ENCODE data around the gene ASAP3.
A peak's percentile ranks its signal among the peaks of the same experiment; 100 is the strongest.

ASAP3 gene

GRCh38 chr1:23527900-23528249 is 43.9 kb upstream of the ASAP3 start:
- Histone ChIP-seq H3K9me3 (ENCODE audit: control insufficient read depth, insufficient read depth, low read depth, low read length) (no peaks in the 10 kb centered on the region), H3K36me3 (ENCODE audit: control insufficient read depth in 2 of 2, insufficient read depth in 1 of 2, low read length in 2 of 2) (peaks cover 0 to 32% of the 10 kb centered on the region in 2 experiments; a peak in 1 of 3 replicates), H3K4me1 (ENCODE audit: control insufficient read depth, insufficient read depth, low read length) (peaks cover 11% of the 10 kb centered on the region), H3K4me3 (ENCODE audit: low read depth, low read length) (no peak overlapping the region), H3K27ac (ENCODE audit: extremely low read depth, low read depth, low read length) (no peak overlapping the region; the same call in 1 of the 2 replicates)
- ChIA-PET CTCF (interaction anchor here (0.5 to 4.5 kb wide), 8 partner anchors 12 to 520 kb away, joined by 3 to 36 read pairs (median 4); no protein-coding TSS in a partner anchor), POLR2A (interaction anchor here (0.9 to 3.6 kb wide), 11 partner anchors 12 to 183 kb away, joined by 3 to 22 read pairs (median 8); partner anchors contain the start of genes ASAP3, HNRNPR, ID3 and RPL11)
- TF ChIP-seq ZBTB44 (tag by site-specific recombination; IDR thresholded peaks at IDR 0.05) (peak; percentile 28; the same call in 1 of the 2 replicates), ZNF248 (tag by site-specific recombination; IDR thresholded peaks at IDR 0.05) (no peak)

GRCh38 chr1:23527366-23527765 is 43.4 kb upstream of the ASAP3 start:
- Histone ChIP-seq H3K9me3 (ENCODE audit: control insufficient read depth, insufficient read depth, low read depth, low read length) (no peaks in the 10 kb centered on the region), H3K4me3 (ENCODE audit: low read depth, low read length) (no peak overlapping the region), H3K27ac (ENCODE audit: extremely low read depth, low read depth, low read length) (no peak overlapping the region), H3K4me1 (ENCODE audit: control insufficient read depth, insufficient read depth, low read length) (peaks cover 11% of the 10 kb centered on the region), H3K36me3 (ENCODE audit: control insufficient read depth in 2 of 2, insufficient read depth in 1 of 2, low read length in 2 of 2) (peaks cover 0 to 37% of the 10 kb centered on the region in 2 experiments; a peak in 1 of 3 replicates)
- CTCF ChIA-PET, result interaction anchor here (0.6 to 4.5 kb wide), 7 partner anchors 12 to 428 kb away, joined by 3 to 36 read pairs (median 4); no protein-coding TSS in a partner anchor
- no peak for TF ChIP-seq ZNF518A (tag by site-specific recombination; conservative IDR thresholded peaks at IDR 0.05; ENCODE audit: low read depth)
- no peak for TF ChIP-seq ZNF692 (tag by site-specific recombination; IDR thresholded peaks at IDR 0.05)
- no peak for TF ChIP-seq ZNF501 (tag by site-specific recombination; IDR thresholded peaks at IDR 0.05)
- no peak for TF ChIP-seq ZNF2 (tag by site-specific recombination; IDR thresholded peaks at IDR 0.05)
- no peak for TF ChIP-seq ZNF777 (tag by site-specific recombination; IDR thresholded peaks at IDR 0.05; ENCODE audit: borderline replicate concordance)
- no peak for TF ChIP-seq ZNF561 (tag by site-specific recombination; IDR thresholded peaks at IDR 0.05; ENCODE audit: borderline replicate concordance)
- TF ChIP-seq ZNF248 (tag by site-specific recombination; IDR thresholded peaks at IDR 0.05), result no peak
- TF ChIP-seq ZXDB (tag by site-specific recombination; IDR thresholded peaks at IDR 0.05), result no peak
- no peak for TF ChIP-seq EGR2 (tag by site-specific recombination; IDR thresholded peaks at IDR 0.05; ENCODE audit: low read depth)
- no peak for TF ChIP-seq ZNF26 (tag by site-specific recombination; IDR thresholded peaks at IDR 0.05)
- no peak for TF ChIP-seq ZNF548 (tag by site-specific recombination; IDR thresholded peaks at IDR 0.05)
- no peak for TF ChIP-seq ZNF335 (tag by site-specific recombination; conservative IDR thresholded peaks at IDR 0.05)
- no peak for TF ChIP-seq ZNF350 (tag by site-specific recombination; IDR thresholded peaks at IDR 0.05)
- no peak for TF ChIP-seq ZNF707 (tag by site-specific recombination; IDR thresholded peaks at IDR 0.05)
- POLR2A ChIA-PET, result interaction anchor here (0.6 to 3.6 kb wide), 11 partner anchors 12 to 183 kb away, joined by 3 to 17 read pairs (median 3); partner anchors contain the start of genes ASAP3, HNRNPR, ID3 and RPL11
